Bronchus fibroblast of lung (primary cell): Measurements from ENCODE around the gene DHX30. TPM values are rescaled to one million over a fixed set of nuclear protein-coding genes. Genes with fewer than 3 reads are reported as not detected.

Source experiments
- total RNA-seq: library from RNA; depleted of rRNA; stranded (reverse); fragments of >200 nt; gene quantifications from 2 replicates; pipeline ENCODE4 v1.2.3, GENCODE V29; 2015

The DHX30 gene, protein sequence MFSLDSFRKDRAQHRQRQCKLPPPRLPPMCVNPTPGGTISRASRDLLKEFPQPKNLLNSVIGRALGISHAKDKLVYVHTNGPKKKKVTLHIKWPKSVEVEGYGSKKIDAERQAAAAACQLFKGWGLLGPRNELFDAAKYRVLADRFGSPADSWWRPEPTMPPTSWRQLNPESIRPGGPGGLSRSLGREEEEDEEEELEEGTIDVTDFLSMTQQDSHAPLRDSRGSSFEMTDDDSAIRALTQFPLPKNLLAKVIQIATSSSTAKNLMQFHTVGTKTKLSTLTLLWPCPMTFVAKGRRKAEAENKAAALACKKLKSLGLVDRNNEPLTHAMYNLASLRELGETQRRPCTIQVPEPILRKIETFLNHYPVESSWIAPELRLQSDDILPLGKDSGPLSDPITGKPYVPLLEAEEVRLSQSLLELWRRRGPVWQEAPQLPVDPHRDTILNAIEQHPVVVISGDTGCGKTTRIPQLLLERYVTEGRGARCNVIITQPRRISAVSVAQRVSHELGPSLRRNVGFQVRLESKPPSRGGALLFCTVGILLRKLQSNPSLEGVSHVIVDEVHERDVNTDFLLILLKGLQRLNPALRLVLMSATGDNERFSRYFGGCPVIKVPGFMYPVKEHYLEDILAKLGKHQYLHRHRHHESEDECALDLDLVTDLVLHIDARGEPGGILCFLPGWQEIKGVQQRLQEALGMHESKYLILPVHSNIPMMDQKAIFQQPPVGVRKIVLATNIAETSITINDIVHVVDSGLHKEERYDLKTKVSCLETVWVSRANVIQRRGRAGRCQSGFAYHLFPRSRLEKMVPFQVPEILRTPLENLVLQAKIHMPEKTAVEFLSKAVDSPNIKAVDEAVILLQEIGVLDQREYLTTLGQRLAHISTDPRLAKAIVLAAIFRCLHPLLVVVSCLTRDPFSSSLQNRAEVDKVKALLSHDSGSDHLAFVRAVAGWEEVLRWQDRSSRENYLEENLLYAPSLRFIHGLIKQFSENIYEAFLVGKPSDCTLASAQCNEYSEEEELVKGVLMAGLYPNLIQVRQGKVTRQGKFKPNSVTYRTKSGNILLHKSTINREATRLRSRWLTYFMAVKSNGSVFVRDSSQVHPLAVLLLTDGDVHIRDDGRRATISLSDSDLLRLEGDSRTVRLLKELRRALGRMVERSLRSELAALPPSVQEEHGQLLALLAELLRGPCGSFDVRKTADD
- total RNA-seq, result 55.0 and 58.9 TPM in 2 replicates

DNA sequence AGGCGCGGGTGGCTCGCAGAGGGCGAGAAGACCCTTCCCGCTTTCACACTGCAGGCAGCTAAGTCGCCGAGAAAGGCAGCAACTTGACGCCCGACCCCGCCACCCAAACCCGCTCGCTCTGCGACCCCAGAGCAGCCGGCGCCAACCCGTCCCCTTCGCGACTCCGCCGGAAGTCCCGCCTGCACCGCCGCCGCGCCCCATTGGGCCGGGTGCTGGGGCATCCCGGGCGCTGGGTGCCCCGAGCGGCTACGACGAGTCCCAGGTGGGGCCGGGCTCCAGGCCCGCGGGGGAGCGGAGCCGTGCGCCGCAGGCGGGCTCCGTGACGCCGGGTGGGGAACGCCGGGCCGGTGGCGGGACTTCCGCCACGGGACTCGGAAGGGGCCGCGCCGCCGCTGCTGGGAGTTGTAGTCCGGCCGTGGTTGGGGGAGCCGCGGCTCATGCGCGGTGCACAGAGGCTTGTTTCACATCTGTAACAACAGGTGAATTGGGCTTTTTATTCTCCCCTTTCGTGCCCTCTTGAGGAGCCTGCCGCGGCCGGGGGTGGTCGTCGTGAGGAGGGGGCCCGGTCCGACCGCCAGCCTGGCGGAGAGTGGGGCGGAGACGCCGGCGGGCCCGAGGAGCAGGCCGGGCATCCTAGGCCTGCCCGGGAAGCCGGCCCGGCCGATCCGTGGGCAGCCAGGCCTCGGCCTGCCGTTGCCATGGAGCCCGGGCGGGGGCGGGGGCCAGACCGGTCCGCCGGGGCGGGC, at the start of gene DHX30:
Gene DHX30, plus strand, starts transcription at position 405 of the 746 bp plus-strand sequence. CDS start 7,546 bp downstream, outside the sequence.

GRCh38 chr3:47781685-47782445, 21.1 kb upstream of the DHX30 start, which contains the start of gene SMARCC1:
Gene SMARCC1 (minus strand): TSS chr3:47781893. CDS start chr3:47781797, 96 bp downstream.

Other genes with a start within 250 kb of the DHX30 start
- 0.15 and 0.17 TPM in 2 replicates for gene CSPG5, start 224.3 kb upstream of the DHX30 start, total RNA-seq
- 34.9 and 39.8 TPM in 2 replicates for gene SMARCC1, start 21.2 kb upstream of the DHX30 start, total RNA-seq
- 141 and 146 TPM in 2 replicates for gene MAP4, start 213.3 kb downstream of the DHX30 start, total RNA-seq